ENCODE measurements around the gene KRT38.

DNA sequence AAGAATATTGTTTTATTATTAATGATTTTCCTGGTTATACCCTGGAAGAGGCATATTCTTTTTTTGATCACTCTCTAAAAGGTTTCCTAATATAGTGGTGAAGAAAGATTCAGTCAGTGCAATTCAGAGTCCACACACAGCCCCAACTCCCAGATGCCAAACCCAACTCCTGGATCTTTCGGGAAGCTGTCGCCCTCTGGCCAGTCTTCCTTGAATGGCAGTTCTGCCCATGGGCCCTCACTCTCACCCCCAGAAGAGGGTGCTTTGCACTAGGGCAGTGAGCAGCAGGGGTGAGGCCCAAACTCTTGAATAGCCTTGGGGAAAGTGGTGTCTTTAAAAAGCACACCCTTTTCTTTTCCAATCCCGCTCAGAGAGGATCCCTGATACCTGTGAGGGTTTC is 15.4 kb upstream of the KRT38 start:
- TF ChIP-seq, protein P1, sequence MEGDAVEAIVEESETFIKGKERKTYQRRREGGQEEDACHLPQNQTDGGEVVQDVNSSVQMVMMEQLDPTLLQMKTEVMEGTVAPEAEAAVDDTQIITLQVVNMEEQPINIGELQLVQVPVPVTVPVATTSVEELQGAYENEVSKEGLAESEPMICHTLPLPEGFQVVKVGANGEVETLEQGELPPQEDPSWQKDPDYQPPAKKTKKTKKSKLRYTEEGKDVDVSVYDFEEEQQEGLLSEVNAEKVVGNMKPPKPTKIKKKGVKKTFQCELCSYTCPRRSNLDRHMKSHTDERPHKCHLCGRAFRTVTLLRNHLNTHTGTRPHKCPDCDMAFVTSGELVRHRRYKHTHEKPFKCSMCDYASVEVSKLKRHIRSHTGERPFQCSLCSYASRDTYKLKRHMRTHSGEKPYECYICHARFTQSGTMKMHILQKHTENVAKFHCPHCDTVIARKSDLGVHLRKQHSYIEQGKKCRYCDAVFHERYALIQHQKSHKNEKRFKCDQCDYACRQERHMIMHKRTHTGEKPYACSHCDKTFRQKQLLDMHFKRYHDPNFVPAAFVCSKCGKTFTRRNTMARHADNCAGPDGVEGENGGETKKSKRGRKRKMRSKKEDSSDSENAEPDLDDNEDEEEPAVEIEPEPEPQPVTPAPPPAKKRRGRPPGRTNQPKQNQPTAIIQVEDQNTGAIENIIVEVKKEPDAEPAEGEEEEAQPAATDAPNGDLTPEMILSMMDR (conservative IDR thresholded peaks at IDR 0.05; ENCODE audit: low read depth, low read length), result no peak
- TF ChIP-seq EZH2phosphoT487 (IDR thresholded peaks at IDR 0.05; ENCODE audit: borderline replicate concordance, low read length) (no peak), EZH2 (IDR thresholded peaks at IDR 0.05; ENCODE audit: low read length, unreplicated experiment) (no peak)

Data from PC-3 (cell line).